ENCODE results near the gene SULT1C2.

SULT1C2 gene

DNA sequence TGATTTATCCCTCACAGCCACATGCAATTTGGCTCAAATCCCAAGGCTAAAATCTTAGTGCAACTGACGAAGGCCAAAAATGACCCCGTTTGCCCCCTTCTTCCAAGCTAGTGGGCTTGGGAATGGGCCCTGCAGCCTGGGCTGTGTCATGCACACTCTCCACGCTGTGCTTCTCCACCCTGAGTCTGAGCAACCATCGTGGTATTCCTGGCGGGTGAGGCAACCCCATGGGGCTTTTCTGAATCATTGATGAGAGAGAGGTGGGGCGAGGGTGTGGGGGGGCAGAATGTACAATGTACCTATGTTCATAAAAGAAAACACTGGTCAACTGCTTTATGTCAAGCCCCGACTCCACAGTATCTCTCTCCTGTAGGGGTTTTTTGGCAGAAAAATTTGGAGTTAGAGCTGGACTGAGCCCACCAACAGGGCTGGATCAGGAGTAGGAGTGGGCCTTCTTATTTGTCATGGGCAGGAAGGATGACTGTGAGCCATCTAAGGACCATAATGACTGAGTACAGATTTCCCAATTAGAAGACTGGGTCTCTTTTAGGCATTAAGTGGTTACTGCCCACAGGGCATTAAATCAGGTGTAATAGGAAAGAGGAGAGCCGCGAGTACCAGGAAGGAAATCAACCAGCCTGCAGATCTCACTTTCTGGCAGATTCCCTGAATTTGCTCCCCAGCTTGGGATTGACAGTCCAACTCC, 8.9 kb downstream of the SULT1C2 start:
- TF ChIP-seq RAD21 (IDR thresholded peaks at IDR 0.05; ENCODE audit: low read depth) (no peak), MAX (IDR thresholded peaks at IDR 0.05) (no peak), TCF12 (IDR thresholded peaks at IDR 0.05; ENCODE audit: low read depth) (no peak), EGR1 (IDR thresholded peaks at IDR 0.05) (no peak), REST (IDR thresholded peaks at IDR 0.05; ENCODE audit: low read depth) (no peak), NFIC (IDR thresholded peaks at IDR 0.05) (no peak), YY1 (IDR thresholded peaks at IDR 0.05; ENCODE audit: low read depth) (no peak), EP300 (IDR thresholded peaks at IDR 0.05; ENCODE audit: borderline replicate concordance) (no peak), CREB1 (IDR thresholded peaks at IDR 0.05; ENCODE audit: low read depth) (no peak), TAF1 (IDR thresholded peaks at IDR 0.05; ENCODE audit: low read depth) (no peak), TEAD4 (IDR thresholded peaks at IDR 0.05) (no peak), ZBTB7A (IDR thresholded peaks at IDR 0.05; ENCODE audit: low read depth) (no peak)
- TF ChIP-seq, protein P1, sequence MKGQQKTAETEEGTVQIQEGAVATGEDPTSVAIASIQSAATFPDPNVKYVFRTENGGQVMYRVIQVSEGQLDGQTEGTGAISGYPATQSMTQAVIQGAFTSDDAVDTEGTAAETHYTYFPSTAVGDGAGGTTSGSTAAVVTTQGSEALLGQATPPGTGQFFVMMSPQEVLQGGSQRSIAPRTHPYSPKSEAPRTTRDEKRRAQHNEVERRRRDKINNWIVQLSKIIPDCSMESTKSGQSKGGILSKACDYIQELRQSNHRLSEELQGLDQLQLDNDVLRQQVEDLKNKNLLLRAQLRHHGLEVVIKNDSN (IDR thresholded peaks at IDR 0.05), result no peak

DNA sequence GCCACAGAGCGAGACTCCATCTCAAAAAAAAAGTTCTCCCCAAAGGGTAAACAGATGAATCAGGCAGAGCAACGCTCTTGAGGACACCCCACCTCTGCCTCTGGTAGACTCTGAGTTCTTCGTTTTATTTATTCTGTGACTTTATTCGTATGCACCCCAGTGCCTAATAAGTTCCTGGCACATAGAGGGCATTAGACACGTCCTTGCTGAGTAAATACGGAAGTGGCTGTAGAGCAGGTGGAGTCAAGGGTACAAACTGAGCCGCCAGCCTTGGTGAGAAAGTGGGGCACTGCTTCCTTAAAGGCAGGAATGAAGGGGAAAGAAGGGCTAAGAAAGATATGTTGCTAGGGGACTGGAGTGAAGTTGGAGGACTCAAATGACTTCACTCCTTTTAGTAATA, 12.9 kb downstream of the SULT1C2 start:
- TF ChIP-seq EP300 (IDR thresholded peaks at IDR 0.05; ENCODE audit: borderline replicate concordance) (no peak), TEAD4 (IDR thresholded peaks at IDR 0.05) (no peak), EGR1 (IDR thresholded peaks at IDR 0.05) (no peak), CEBPB (IDR thresholded peaks at IDR 0.05) (no peak), NFIC (IDR thresholded peaks at IDR 0.05) (no peak), MAX (IDR thresholded peaks at IDR 0.05) (no peak), TCF12 (IDR thresholded peaks at IDR 0.05; ENCODE audit: low read depth) (no peak), YY1 (IDR thresholded peaks at IDR 0.05; ENCODE audit: low read depth) (no peak), REST (IDR thresholded peaks at IDR 0.05; ENCODE audit: low read depth) (no peak), ZBTB7A (IDR thresholded peaks at IDR 0.05; ENCODE audit: low read depth) (no peak), CREB1 (IDR thresholded peaks at IDR 0.05; ENCODE audit: low read depth) (no peak), FOXM1 (IDR thresholded peaks at IDR 0.05; ENCODE audit: borderline replicate concordance, low read depth) (no peak), RAD21 (IDR thresholded peaks at IDR 0.05; ENCODE audit: low read depth) (no peak), TAF1 (IDR thresholded peaks at IDR 0.05; ENCODE audit: low read depth) (no peak)
- TF ChIP-seq, protein P1 (IDR thresholded peaks at IDR 0.05), result no peak

GRCh38 chr2:108304975-108305374, 16.3 kb downstream of the SULT1C2 start:
- no peak for TF ChIP-seq FOXM1 (IDR thresholded peaks at IDR 0.05; ENCODE audit: borderline replicate concordance, low read depth)
- no peak for TF ChIP-seq YY1 (IDR thresholded peaks at IDR 0.05; ENCODE audit: low read depth)
- TF ChIP-seq REST (IDR thresholded peaks at IDR 0.05; ENCODE audit: low read depth), result no peak
- TF ChIP-seq EGR1 (IDR thresholded peaks at IDR 0.05), result no peak
- no peak for TF ChIP-seq NFIC (IDR thresholded peaks at IDR 0.05)
- TF ChIP-seq RAD21 (IDR thresholded peaks at IDR 0.05; ENCODE audit: low read depth), result no peak
- TF ChIP-seq TAF1 (IDR thresholded peaks at IDR 0.05; ENCODE audit: low read depth), result no peak
- TF ChIP-seq TEAD4 (IDR thresholded peaks at IDR 0.05), result no peak
- TF ChIP-seq, protein P1 (IDR thresholded peaks at IDR 0.05), result no peak
- TF ChIP-seq EP300 (IDR thresholded peaks at IDR 0.05; ENCODE audit: borderline replicate concordance), result no peak
- no peak for TF ChIP-seq ZBTB7A (IDR thresholded peaks at IDR 0.05; ENCODE audit: low read depth)
- no peak for TF ChIP-seq CEBPB (IDR thresholded peaks at IDR 0.05)
- TF ChIP-seq MAX (IDR thresholded peaks at IDR 0.05), result no peak
- TF ChIP-seq CREB1 (IDR thresholded peaks at IDR 0.05; ENCODE audit: low read depth), result no peak
- TF ChIP-seq TCF12 (IDR thresholded peaks at IDR 0.05; ENCODE audit: low read depth), result no peak
